Measurements from ENCODE around the gene NCF4. TPM values are rescaled to one million over a fixed set of nuclear protein-coding genes. Genes with fewer than 3 reads are reported as not detected.

NCF4 gene
- polyA plus RNA-seq, 3 donors, result 206 to 249 (median 209) TPM

- no peak for TF ChIP-seq CTCF (IDR thresholded peaks at IDR 0.05)
- Histone ChIP-seq H3K36me3 (replicated peaks in 1 of 2; ENCODE audit: control insufficient read depth in 1 of 2, insufficient read depth in 2 of 2, low read length in 2 of 2) (peaks cover 66 to 85% of the 10 kb centered on the region in 2 donors), H3K27me3 (ENCODE audit: control insufficient read depth in 2 of 2, insufficient read depth in 2 of 2, low read length in 2 of 2) (no peaks in the 10 kb centered on the region), H3K4me1 (ENCODE audit: control insufficient read depth in 1 of 2, insufficient read depth in 2 of 2, low read length in 2 of 2) (peaks cover 38 to 48% of the 10 kb centered on the region in 2 donors), H3K27ac (ENCODE audit: low read depth in 1 of 2, low read length in 2 of 2) (peak overlapping the region; percentile 8 to 93), H3K9ac (ENCODE audit: insufficient read depth, low read length, poor library complexity, severe bottlenecking) (no peak overlapping the region), H3K4me2 (replicated peaks; ENCODE audit: extremely low read depth, low read length, poor library complexity, severe bottlenecking) (no peak overlapping the region), H4K20me1 (ENCODE audit: insufficient read depth, low read length) (peaks cover 62% of the 10 kb centered on the region), H3K79me2 (ENCODE audit: insufficient read depth, low read length) (peaks cover 40% of the 10 kb centered on the region), H3K4me3 (replicated peaks in 1 of 3; ENCODE audit: low read depth in 2 of 3, low read length in 3 of 3) (no peak overlapping the region), H2AFZ (ENCODE audit: insufficient read depth, low read depth, low read length, poor library complexity, severe bottlenecking) (no peak overlapping the region), H3K9me3 (replicated peaks in 1 of 2; ENCODE audit: control insufficient read depth in 1 of 2, insufficient read depth in 1 of 2, low read length in 2 of 2) (peaks cover 0 to 3% of the 10 kb centered on the region in 2 donors)
- H3K27ac Mint-ChIP-seq, result peak overlapping the region; percentile 33 to 83 (median 71)
- intact Hi-C loops (cut with micrococcal nuclease), result no loop called here
- DNase-seq, result peak; percentile 41 to 58 (median 47)
- peaks cover 0 to 7% (median 3%) of the 10 kb centered on the region in 7 donors for H3K9me3 Mint-ChIP-seq
- no peak overlapping the region for H3K4me3 Mint-ChIP-seq
- H3K27me3 Mint-ChIP-seq (ENCODE audit: low read depth in 3 of 3), result no peaks in the 10 kb centered on the region
- 79% methylated on average over 8 of the region's 21 CpGs for WGBS (ENCODE audit: insufficient coverage)
- H3K4me1 Mint-ChIP-seq, result peaks cover 46% of the 10 kb centered on the region
- H3K36me3 Mint-ChIP-seq, result peaks cover 84 to 88% of the 10 kb centered on the region in 2 donors
Observed at GRCh38 chr22:36923131-36923788, 62.5 kb downstream of the NCF4 start.

- H3K9me3 ChIP-seq (replicated peaks in 1 of 2; ENCODE audit: control insufficient read depth in 1 of 2, insufficient read depth in 1 of 2, low read length in 2 of 2), result no peaks in the 10 kb centered on the region
- DNase-seq, result no peak
- H3K27me3 ChIP-seq (ENCODE audit: control insufficient read depth in 2 of 2, insufficient read depth in 2 of 2, low read length in 2 of 2), result no peaks in the 10 kb centered on the region
- H3K4me3 Mint-ChIP-seq, result no peak overlapping the region
- WGBS (ENCODE audit: insufficient coverage), result 82% methylated on average over 5 of the region's 8 CpGs
- no peaks in the 10 kb centered on the region for H3K27me3 Mint-ChIP-seq (ENCODE audit: low read depth in 3 of 3)
- H3K27ac ChIP-seq (ENCODE audit: low read depth in 1 of 2, low read length in 2 of 2), result no peak overlapping the region
- intact Hi-C loops (cut with micrococcal nuclease), result no loop called here
- no peak overlapping the region for H3K4me2 ChIP-seq (replicated peaks; ENCODE audit: extremely low read depth, low read length, poor library complexity, severe bottlenecking)
- peaks cover 37% of the 10 kb centered on the region for H3K4me1 Mint-ChIP-seq
- TF ChIP-seq CTCF (IDR thresholded peaks at IDR 0.05), result no peak
- H3K4me3 ChIP-seq (replicated peaks in 1 of 3; ENCODE audit: low read depth in 2 of 3, low read length in 3 of 3), result no peak overlapping the region
- H3K36me3 ChIP-seq (replicated peaks in 1 of 2; ENCODE audit: control insufficient read depth in 1 of 2, insufficient read depth in 2 of 2, low read length in 2 of 2), result peaks cover 72 to 86% of the 10 kb centered on the region in 2 donors
- peaks cover 72% of the 10 kb centered on the region for H4K20me1 ChIP-seq (ENCODE audit: insufficient read depth, low read length)
- peaks cover 30% of the 10 kb centered on the region for H3K79me2 ChIP-seq (ENCODE audit: insufficient read depth, low read length)
- peaks cover 38 to 42% of the 10 kb centered on the region in 2 donors for H3K4me1 ChIP-seq (ENCODE audit: control insufficient read depth in 1 of 2, insufficient read depth in 2 of 2, low read length in 2 of 2)
- H3K27ac Mint-ChIP-seq, result peak overlapping the region in 2 of 7 donors; percentile 18 to 32
- no peak overlapping the region for H3K9ac ChIP-seq (ENCODE audit: insufficient read depth, low read length, poor library complexity, severe bottlenecking)
- peaks cover 0 to 2% (median 0%) of the 10 kb centered on the region in 7 donors for H3K9me3 Mint-ChIP-seq
- peaks cover 85 to 88% of the 10 kb centered on the region in 2 donors for H3K36me3 Mint-ChIP-seq
- H2AFZ ChIP-seq (ENCODE audit: insufficient read depth, low read depth, low read length, poor library complexity, severe bottlenecking), result no peak overlapping the region
Observed at GRCh38 chr22:36924151-36924698, 63.4 kb downstream of the NCF4 start.

Data from CD14-positive monocyte (primary cell).